Progenitor cell of endocrine pancreas (in vitro differentiated cells): Measurements from ENCODE around the gene DPP10. TPM values are rescaled to one million over a fixed set of nuclear protein-coding genes. Genes with fewer than 3 reads are reported as not detected.

ENCODE experiments used
- DNase-seq: peaks from one replicate; pipeline ENCODE4 v3.0.0; 2021; ENCODE audit warnings: low spot score; ENCODE audit not compliant: unreplicated experiment
- H3K27ac Mint-ChIP-seq: 2 replicates; pipeline ENCODE4 v1.8.0; 2021; ENCODE audit warnings: mild to moderate bottlenecking, moderate library complexity, mixed read lengths
- H3K27me3 Mint-ChIP-seq: 2 replicates; pipeline ENCODE4 v1.8.0; 2021; ENCODE audit warnings: mixed read lengths
- H3K36me3 Mint-ChIP-seq: 2 replicates; pipeline ENCODE4 v1.8.0; 2022; ENCODE audit warnings: mixed read lengths; ENCODE audit not compliant: insufficient read depth
- H3K4me1 Mint-ChIP-seq: 2 replicates; pipeline ENCODE4 v1.8.0; 2021; ENCODE audit warnings: low read depth, mixed read lengths
- H3K4me3 Mint-ChIP-seq: 2 replicates; pipeline ENCODE4 v1.8.0; 2021; ENCODE audit warnings: low read depth, mild to moderate bottlenecking, moderate library complexity, mixed read lengths
- H3K9me3 Mint-ChIP-seq: 2 replicates; pipeline ENCODE4 v1.8.0; 2021; ENCODE audit warnings: low read depth, mixed read lengths
- total RNA-seq: library from RNA; stranded (reverse); gene quantifications from 2 replicates; pipeline ENCODE4 v1.2.1, GENCODE V29; 2021
- TF ChIP-seq, protein P1 (sequence below): fragments of 200-600 bp; sonication (generic); IDR thresholded peaks from one replicate; pipeline ENCODE4 v1.5.0; 2021; ENCODE audit warnings: antibody characterized with exemption, mild to moderate bottlenecking; ENCODE audit not compliant: unreplicated experiment

Gene DPP10
- total RNA-seq, 1 donor from 2014 or later, result 44.6 TPM

DNA sequence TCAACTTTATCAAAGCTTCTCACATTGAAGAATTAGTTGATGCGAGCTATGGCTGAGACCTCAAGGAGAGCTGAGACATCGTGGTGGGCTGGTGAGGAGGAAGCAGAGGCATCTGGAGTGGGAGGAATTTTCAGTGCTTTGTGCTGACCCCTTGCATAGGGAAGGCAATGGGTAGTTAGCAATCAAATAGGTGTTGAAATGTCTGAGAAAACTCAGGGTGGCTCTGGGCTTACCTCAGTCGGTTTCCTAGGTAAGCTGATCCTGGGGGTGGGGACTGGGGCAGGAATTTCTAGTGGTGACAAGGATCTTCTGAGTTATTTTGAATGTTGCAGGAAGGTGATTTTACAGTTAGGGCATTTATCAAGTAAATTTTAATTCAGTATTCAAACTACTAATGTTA, 20.7 kb upstream of the DPP10 start:
- Mint-ChIP-seq H3K4me3 (no peak overlapping the region), H3K27me3 (no peaks in the 10 kb centered on the region), H3K9me3 (no peaks in the 10 kb centered on the region), H3K27ac (no peak overlapping the region), H3K36me3 (no peaks in the 10 kb centered on the region), H3K4me1 (no peaks in the 10 kb centered on the region)
- no peak for DNase-seq
- TF ChIP-seq, protein P1, sequence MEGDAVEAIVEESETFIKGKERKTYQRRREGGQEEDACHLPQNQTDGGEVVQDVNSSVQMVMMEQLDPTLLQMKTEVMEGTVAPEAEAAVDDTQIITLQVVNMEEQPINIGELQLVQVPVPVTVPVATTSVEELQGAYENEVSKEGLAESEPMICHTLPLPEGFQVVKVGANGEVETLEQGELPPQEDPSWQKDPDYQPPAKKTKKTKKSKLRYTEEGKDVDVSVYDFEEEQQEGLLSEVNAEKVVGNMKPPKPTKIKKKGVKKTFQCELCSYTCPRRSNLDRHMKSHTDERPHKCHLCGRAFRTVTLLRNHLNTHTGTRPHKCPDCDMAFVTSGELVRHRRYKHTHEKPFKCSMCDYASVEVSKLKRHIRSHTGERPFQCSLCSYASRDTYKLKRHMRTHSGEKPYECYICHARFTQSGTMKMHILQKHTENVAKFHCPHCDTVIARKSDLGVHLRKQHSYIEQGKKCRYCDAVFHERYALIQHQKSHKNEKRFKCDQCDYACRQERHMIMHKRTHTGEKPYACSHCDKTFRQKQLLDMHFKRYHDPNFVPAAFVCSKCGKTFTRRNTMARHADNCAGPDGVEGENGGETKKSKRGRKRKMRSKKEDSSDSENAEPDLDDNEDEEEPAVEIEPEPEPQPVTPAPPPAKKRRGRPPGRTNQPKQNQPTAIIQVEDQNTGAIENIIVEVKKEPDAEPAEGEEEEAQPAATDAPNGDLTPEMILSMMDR, result no peak

DNA sequence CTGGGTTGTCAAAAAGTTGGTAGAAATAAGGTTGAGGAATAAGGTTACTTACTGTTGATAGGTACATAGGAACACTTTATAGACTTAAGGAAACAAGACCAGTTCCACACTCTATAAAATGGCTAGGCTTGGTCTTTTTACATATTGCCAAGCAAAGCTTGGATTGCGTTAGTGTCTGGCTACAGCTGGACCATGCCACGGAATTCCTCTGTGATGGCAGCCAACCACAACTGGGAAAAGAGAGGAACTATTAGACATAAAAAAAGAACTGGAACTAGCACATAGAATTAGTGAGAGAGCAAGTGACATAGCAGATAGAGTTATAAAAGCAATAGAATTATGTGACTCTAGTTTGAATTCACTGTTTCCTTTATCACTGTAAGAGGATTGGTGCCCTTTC, 17.7 kb upstream of the DPP10 start:
- no peaks in the 10 kb centered on the region for H3K9me3 Mint-ChIP-seq
- no peak for DNase-seq
- H3K4me3 Mint-ChIP-seq, result no peak overlapping the region
- peaks cover 1% of the 10 kb centered on the region for H3K4me1 Mint-ChIP-seq
- TF ChIP-seq, protein P1, result no peak
- H3K36me3 Mint-ChIP-seq, result no peaks in the 10 kb centered on the region
- H3K27me3 Mint-ChIP-seq, result no peaks in the 10 kb centered on the region
- H3K27ac Mint-ChIP-seq, result no peak overlapping the region

DNA sequence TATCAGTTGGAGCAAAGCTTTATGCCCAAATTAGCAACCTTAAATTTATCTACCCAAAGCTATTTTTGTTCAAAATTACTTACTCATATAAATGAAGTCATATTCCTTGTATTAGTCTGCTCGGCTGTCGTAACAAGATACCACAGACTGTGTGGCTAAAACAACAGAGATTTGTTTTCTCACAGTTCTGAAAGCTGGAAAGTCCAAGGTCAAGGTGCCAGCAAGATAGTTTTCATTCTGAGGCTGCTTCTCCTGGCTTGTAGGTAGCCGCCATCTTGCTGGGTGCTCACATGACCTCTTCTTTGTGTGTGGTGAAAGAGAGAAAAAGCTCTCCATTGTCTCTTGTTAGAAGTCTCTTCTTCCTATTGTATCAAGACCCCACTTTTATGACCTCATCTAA, 15.7 kb upstream of the DPP10 start:
- Mint-ChIP-seq H3K9me3 (no peaks in the 10 kb centered on the region), H3K27ac (no peak overlapping the region), H3K36me3 (no peaks in the 10 kb centered on the region), H3K4me3 (no peak overlapping the region), H3K27me3 (no peaks in the 10 kb centered on the region), H3K4me1 (peaks cover 1% of the 10 kb centered on the region)
- DNase-seq, result no peak
- TF ChIP-seq, protein P1, result no peak

DNA sequence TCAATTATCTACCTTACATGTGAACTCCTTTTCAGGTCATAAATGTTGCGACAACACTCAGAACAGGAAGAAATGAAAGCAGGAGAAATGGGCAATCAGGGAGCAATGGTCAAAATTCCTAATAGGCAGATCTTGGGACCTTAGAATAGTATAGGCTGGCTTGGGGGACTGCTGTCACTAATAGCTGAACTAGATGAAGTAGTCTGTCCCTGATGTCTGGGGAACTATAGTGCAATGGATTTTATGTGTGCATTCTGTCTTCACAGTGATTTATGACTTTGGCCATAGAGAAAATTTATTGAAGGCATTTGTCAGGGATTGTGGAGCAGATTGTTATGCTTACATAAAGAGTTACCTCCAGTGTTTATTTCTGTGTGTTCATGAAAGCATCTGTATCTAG, 6.1 kb upstream of the DPP10 start:
- peaks cover 5% of the 10 kb centered on the region for H3K27me3 Mint-ChIP-seq
- no peaks in the 10 kb centered on the region for H3K36me3 Mint-ChIP-seq
- H3K4me3 Mint-ChIP-seq, result no peak overlapping the region
- H3K9me3 Mint-ChIP-seq, result no peaks in the 10 kb centered on the region
- H3K27ac Mint-ChIP-seq, result no peak overlapping the region
- TF ChIP-seq, protein P1, result no peak
- H3K4me1 Mint-ChIP-seq, result no peaks in the 10 kb centered on the region
- no peak for DNase-seq

DNA sequence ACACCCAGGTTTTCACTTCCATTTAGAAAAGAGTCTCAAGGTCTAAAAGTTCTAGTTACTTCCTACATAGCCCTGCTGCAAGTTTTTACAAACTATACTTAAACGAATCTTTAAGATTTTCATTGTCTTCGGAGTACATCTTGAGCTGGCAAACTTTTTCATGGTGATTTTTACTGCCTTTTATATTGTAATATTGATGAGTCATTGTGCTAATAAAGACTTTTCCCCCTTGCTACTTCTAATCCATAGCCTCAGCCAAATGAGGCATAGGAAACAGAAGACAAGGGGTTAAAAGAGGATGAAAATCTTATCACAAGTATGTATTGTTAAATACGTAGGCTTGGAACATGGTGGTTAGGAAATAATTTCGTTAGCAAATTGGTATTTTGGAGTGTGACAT, 4.1 kb downstream of the DPP10 start:
- Mint-ChIP-seq H3K4me3 (no peak overlapping the region), H3K27ac (no peak overlapping the region), H3K27me3 (peaks cover 9% of the 10 kb centered on the region), H3K36me3 (no peaks in the 10 kb centered on the region), H3K4me1 (no peaks in the 10 kb centered on the region), H3K9me3 (no peaks in the 10 kb centered on the region)
- TF ChIP-seq, protein P1, result no peak
- DNase-seq, result no peak
